A673 (cell line): ENCODE results near the gene TM4SF18. TPM values are rescaled to one million over a fixed set of nuclear protein-coding genes. Genes with fewer than 3 reads are reported as not detected.

ENCODE experiments used
- BruUV-seq: library from RNA; stranded (reverse); fragments of 400-500 nt; replicated peaks from 2 replicates; lab custom pipeline; 2021; lab: Mats Ljungman, UMichigan
- CTCF ChIA-PET: fragments of 300-600 bp; sonication (Branson Sonifier 250); formaldehyde crosslinking; loops from one replicate; lab custom pipeline; 2022; ENCODE audit warnings: antibody characterized with exemption; lab: Charles Lee
- POLR2A ChIA-PET: fragments of 300-600 bp; sonication (Branson Sonifier 250); formaldehyde crosslinking; loops from one replicate; lab custom pipeline; 2022; ENCODE audit warnings: antibody characterized with exemption; ENCODE audit not compliant: low non-redundant PET; lab: Charles Lee
- DNase-seq: peaks from one replicate; pipeline ENCODE4 v3.0.0-alpha.2; 2015; ENCODE audit warnings: low spot score
- H3K27ac ChIP-seq: fragments of 200-600 bp; sonication (generic); 2 replicates; pipeline ENCODE4 v1.5.1; 2016; ENCODE audit warnings: mixed run types, low read depth, mild to moderate bottlenecking, mixed read lengths, antibody characterized with exemption, low read length; ENCODE audit not compliant: poor library complexity, severe bottlenecking
- H3K27me3 ChIP-seq: fragments of 200-600 bp; sonication (generic); replicated peaks from 2 replicates; pipeline ENCODE4 v1.6.1; 2017; ENCODE audit warnings: mixed run types, low read depth, mild to moderate bottlenecking, mixed read lengths, antibody characterized with exemption, low read length; ENCODE audit not compliant: insufficient read depth, poor library complexity
- H3K36me3 ChIP-seq: fragments of 200-600 bp; sonication (generic); 2 replicates; pipeline ENCODE4 v1.6.1; 2016; ENCODE audit warnings: mixed run types, mild to moderate bottlenecking, mixed read lengths, antibody characterized with exemption, low read length; ENCODE audit not compliant: insufficient read depth, poor library complexity, severe bottlenecking
- H3K4me1 ChIP-seq: fragments of 200-600 bp; sonication (generic); 2 replicates; pipeline ENCODE4 v1.6.1; 2017; ENCODE audit warnings: mixed run types, mild to moderate bottlenecking, mixed read lengths, antibody characterized with exemption, low read length; ENCODE audit not compliant: insufficient read depth, poor library complexity, severe bottlenecking
- H3K4me3 ChIP-seq: fragments of 200-600 bp; sonication (generic); 2 replicates; pipeline ENCODE4 v1.5.1; 2016; ENCODE audit warnings: low read depth, mixed run types, mild to moderate bottlenecking, mixed read lengths, low read length; ENCODE audit not compliant: poor library complexity, severe bottlenecking
- H3K9me3 ChIP-seq: fragments of 200-600 bp; sonication (generic); 2 replicates; pipeline ENCODE4 v1.6.1; 2016; ENCODE audit warnings: mixed run types, low read depth, mild to moderate bottlenecking, mixed read lengths, antibody characterized with exemption, low read length; ENCODE audit not compliant: poor library complexity, severe bottlenecking
- EZH2 ChIP-seq: fragments of 200-600 bp; sonication (generic); IDR thresholded peaks from 2 replicates; pipeline ENCODE4 v1.6.1; 2017; ENCODE audit warnings: borderline replicate concordance, low read depth, mild to moderate bottlenecking, mixed read lengths, antibody characterized with exemption, low read length; ENCODE audit not compliant: poor library complexity, severe bottlenecking
- intact Hi-C: fragments of 100-400 bp; cut with micrococcal nuclease; formaldehyde crosslinking; loops from one replicate; pipeline ENCODE4 v1.10.0; 2022; ENCODE audit not compliant: unreplicated experiment
- total RNA-seq: library from RNA; stranded (reverse); gene quantifications from 2 replicates; pipeline ENCODE4 v1.2.3, GENCODE V29; 2021
- TF ChIP-seq, protein P1 (sequence below): fragments of 300-800, 200-600 bp; sonication (generic); conservative IDR thresholded peaks from 2 replicates; pipeline ENCODE4 v1.5.1; 2017; ENCODE audit warnings: low read depth, mild to moderate bottlenecking, antibody characterized with exemption, low read length, moderate library complexity, mixed read lengths

TM4SF18 gene
- total RNA-seq, 1 experiment from 2014 or later = 1.5 TPM

GRCh38 chr3:149371723-149372114 is 38.3 kb upstream of the TM4SF18 start:
- POLR2A ChIA-PET = no interaction called here
- TF ChIP-seq, protein P1, sequence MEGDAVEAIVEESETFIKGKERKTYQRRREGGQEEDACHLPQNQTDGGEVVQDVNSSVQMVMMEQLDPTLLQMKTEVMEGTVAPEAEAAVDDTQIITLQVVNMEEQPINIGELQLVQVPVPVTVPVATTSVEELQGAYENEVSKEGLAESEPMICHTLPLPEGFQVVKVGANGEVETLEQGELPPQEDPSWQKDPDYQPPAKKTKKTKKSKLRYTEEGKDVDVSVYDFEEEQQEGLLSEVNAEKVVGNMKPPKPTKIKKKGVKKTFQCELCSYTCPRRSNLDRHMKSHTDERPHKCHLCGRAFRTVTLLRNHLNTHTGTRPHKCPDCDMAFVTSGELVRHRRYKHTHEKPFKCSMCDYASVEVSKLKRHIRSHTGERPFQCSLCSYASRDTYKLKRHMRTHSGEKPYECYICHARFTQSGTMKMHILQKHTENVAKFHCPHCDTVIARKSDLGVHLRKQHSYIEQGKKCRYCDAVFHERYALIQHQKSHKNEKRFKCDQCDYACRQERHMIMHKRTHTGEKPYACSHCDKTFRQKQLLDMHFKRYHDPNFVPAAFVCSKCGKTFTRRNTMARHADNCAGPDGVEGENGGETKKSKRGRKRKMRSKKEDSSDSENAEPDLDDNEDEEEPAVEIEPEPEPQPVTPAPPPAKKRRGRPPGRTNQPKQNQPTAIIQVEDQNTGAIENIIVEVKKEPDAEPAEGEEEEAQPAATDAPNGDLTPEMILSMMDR = no peak
- no peak for TF ChIP-seq EZH2

DNA sequence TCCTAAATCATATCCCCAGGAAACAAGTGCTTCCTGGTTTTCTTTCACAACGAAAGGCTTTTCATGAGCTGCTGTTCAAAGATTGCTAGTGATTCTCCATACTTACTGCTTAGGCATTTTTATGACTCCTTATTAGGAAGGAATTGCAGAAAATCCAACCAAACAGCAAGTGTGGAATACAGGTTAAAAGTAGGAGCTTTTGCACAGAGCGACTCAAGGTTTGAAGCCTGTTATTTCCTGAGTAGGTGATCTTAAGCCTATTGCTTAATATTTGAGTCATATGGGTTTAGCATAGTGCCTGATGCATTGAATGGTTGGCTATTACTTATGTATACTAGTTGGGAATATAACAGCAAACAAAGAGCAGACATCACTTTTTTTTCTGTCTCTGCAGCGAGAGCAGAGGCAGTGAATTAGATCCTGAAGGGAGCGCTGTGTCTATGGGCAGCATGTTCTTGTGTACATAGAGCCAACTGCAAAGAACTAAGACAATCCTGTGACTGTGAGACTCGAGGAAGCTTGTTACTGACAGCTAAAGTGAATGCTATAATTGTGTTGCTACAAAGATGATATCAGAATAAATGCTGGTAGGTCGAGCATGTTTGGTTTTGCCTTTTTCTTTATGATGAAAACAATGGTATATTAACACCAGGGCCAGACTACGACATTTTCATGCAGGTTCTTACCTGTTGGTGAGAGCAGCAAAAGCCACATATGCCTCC is 37.7 kb upstream of the TM4SF18 start:
- Histone ChIP-seq H3K4me1 (peaks cover 5% of the 10 kb centered on the region), H3K4me3 (no peak overlapping the region), H3K27me3 (no peaks in the 10 kb centered on the region), H3K36me3 (no peaks in the 10 kb centered on the region), H3K27ac (no peak overlapping the region), H3K9me3 (no peaks in the 10 kb centered on the region)
- TF ChIP-seq, protein P1 = 0 out of 2 replicates have a peak, but pooled peaks have one; percentile 15
- no peak for TF ChIP-seq EZH2
- no TSS peak for BruUV-seq
- ChIA-PET CTCF (no interaction called here), POLR2A (interaction anchor here (0.6 kb wide), 1 partner anchor 16 kb away, joined by 3 read pairs; no protein-coding TSS in a partner anchor)
- intact Hi-C loops = no loop called here
- peak; percentile 39 for DNase-seq

More at GRCh38 chr3:149371723-149372114, 38.3 kb upstream of the TM4SF18 start:
- Histone ChIP-seq H3K4me1 (peaks cover 5% of the 10 kb centered on the region), H3K27ac (no peak overlapping the region), H3K9me3 (no peaks in the 10 kb centered on the region), H3K36me3 (no peaks in the 10 kb centered on the region), H3K4me3 (no peak overlapping the region), H3K27me3 (no peaks in the 10 kb centered on the region)
- intact Hi-C loops = no loop called here
- CTCF ChIA-PET = no interaction called here
- BruUV-seq = no TSS peak
- DNase-seq = no peak

- Histone ChIP-seq H3K27ac (no peak overlapping the region), H3K9me3 (no peaks in the 10 kb centered on the region), H3K27me3 (no peaks in the 10 kb centered on the region), H3K4me3 (no peak overlapping the region), H3K36me3 (no peaks in the 10 kb centered on the region), H3K4me1 (peaks cover 5% of the 10 kb centered on the region)
- ChIA-PET POLR2A (no interaction called here), CTCF (no interaction called here)
- TF ChIP-seq, protein P1 = no peak
- no peak for TF ChIP-seq EZH2
- BruUV-seq = no TSS peak
- intact Hi-C loops = no loop called here
- peak; percentile 15 for DNase-seq
Measured at GRCh38 chr3:149369991-149370866, 36.8 kb upstream of the TM4SF18 start.
